Stimulated activated CD4-positive, alpha-beta T cell treated with anti-CD3 and anti-CD28 coated beads, Interleukin-15, amount 100 ng/mL, for 1 hour (primary cell): ENCODE results near the gene TRIM66.

Experiments used
- DNase-seq, 2 donors: peaks; one replicate each; pipeline ENCODE4 v3.0.0-alpha.2; 2020; ENCODE audit warnings: low read depth in 1 of 2, low spot score in 1 of 2

TRIM66 gene

GRCh38 chr11:8713760-8714454 is 31.4 kb upstream of the TRIM66 start:
- DNase-seq = no peak

- DNase-seq = no peak
Observed at GRCh38 chr11:8712506-8712905, 30.0 kb upstream of the TRIM66 start.

GRCh38 chr11:8711895-8712442 is 29.5 kb upstream of the TRIM66 start:
- DNase-seq = no peak

- no peak for DNase-seq
Observed at GRCh38 chr11:8709777-8710176, 27.3 kb upstream of the TRIM66 start.

GRCh38 chr11:8709002-8709672 is 26.7 kb upstream of the TRIM66 start:
- no peak for DNase-seq

- DNase-seq = no peak
Observed at GRCh38 chr11:8707541-8708191, 25.2 kb upstream of the TRIM66 start.

- DNase-seq = no peak
Observed at GRCh38 chr11:8706673-8707432, 24.4 kb upstream of the TRIM66 start.

GRCh38 chr11:8705146-8705545 is 22.7 kb upstream of the TRIM66 start:
- no peak for DNase-seq

- no peak for DNase-seq
Observed at GRCh38 chr11:8704136-8704535, 21.7 kb upstream of the TRIM66 start.

- no peak for DNase-seq
Observed at GRCh38 chr11:8702598-8702915, 20.1 kb upstream of the TRIM66 start.

- no peak for DNase-seq
Observed at GRCh38 chr11:8701891-8702597, 19.6 kb upstream of the TRIM66 start.

GRCh38 chr11:8699903-8700302 is 17.4 kb upstream of the TRIM66 start:
- DNase-seq = no peak

- no peak for DNase-seq
Observed at GRCh38 chr11:8698917-8699441, 16.5 kb upstream of the TRIM66 start.

GRCh38 chr11:8698379-8698851 is 15.9 kb upstream of the TRIM66 start:
- DNase-seq = no peak

- DNase-seq = no peak
Observed at GRCh38 chr11:8697054-8697453, 14.6 kb upstream of the TRIM66 start.

GRCh38 chr11:8694137-8694536 is 11.7 kb upstream of the TRIM66 start:
- DNase-seq = no peak

- DNase-seq = no peak
Observed at GRCh38 chr11:8693555-8693954, 11.1 kb upstream of the TRIM66 start.

GRCh38 chr11:8693010-8693551 is 10.6 kb upstream of the TRIM66 start:
- no peak for DNase-seq

GRCh38 chr11:8692417-8692816 is 10.0 kb upstream of the TRIM66 start:
- no peak for DNase-seq

GRCh38 chr11:8691601-8692000 is 9.1 kb upstream of the TRIM66 start:
- DNase-seq = no peak
